AG04450 (cell line): ENCODE results near the gene SPG11. TPM values are rescaled to one million over a fixed set of nuclear protein-coding genes. Genes with fewer than 3 reads are reported as not detected.
"Not testable (repeated sequence)": the region's sequence is repeated elsewhere in the genome, so short reads cannot be mapped to it uniquely, and the experiment has no call there.

Experiments used
- CTCF ChIA-PET: fragments of 300-600, 350-600 bp; formaldehyde crosslinking; extraction: SDS; loops from one replicate; lab custom pipeline; 2022; ENCODE audit warnings: antibody characterized with exemption, inconsistent platforms; lab: Charles Lee
- POLR2A ChIA-PET: fragments of 350-600 bp; formaldehyde crosslinking; extraction: SDS; loops from one replicate; lab custom pipeline; 2021; ENCODE audit warnings: antibody characterized with exemption, inconsistent platforms; lab: Yijun Ruan, JAX
- DNase-seq: peaks from one replicate; pipeline ENCODE4 v3.0.0-alpha.2; 2011; ENCODE audit warnings: low read depth, low spot score
- H3K27ac ChIP-seq: one replicate; pipeline ENCODE4 v1.5.1; 2012; ENCODE audit warnings: low read depth, low read length, control low read depth
- H3K27me3 ChIP-seq: one replicate; pipeline ENCODE4 v1.6.0; 2012; ENCODE audit warnings: low read length; ENCODE audit not compliant: control insufficient read depth, insufficient read depth
- H3K4me3 ChIP-seq: 2 replicates; pipeline ENCODE4 v1.5.1; 2011; ENCODE audit warnings: mild to moderate bottlenecking, low read depth, low read length, control low read depth
- H3K9me3 ChIP-seq: 2 replicates; pipeline ENCODE4 v1.5.1; 2012; ENCODE audit warnings: low read length; ENCODE audit not compliant: control insufficient read depth, insufficient read depth
- polyA plus RNA-seq: library from polyadenylated mRNA; depleted of rRNA; stranded (reverse); fragments of >200 nt; gene quantifications from 2 replicates; pipeline ENCODE4 v1.2.3, GENCODE V29; 2011
- TF ChIP-seq, protein P1 (sequence below): IDR thresholded peaks from 2 replicates; pipeline ENCODE4 v1.5.1; 2011; ENCODE audit warnings: low read depth, low read length, control low read depth, inconsistent platforms

Gene SPG11
- polyA plus RNA-seq, 1 experiment, result 39.6 TPM

DNA sequence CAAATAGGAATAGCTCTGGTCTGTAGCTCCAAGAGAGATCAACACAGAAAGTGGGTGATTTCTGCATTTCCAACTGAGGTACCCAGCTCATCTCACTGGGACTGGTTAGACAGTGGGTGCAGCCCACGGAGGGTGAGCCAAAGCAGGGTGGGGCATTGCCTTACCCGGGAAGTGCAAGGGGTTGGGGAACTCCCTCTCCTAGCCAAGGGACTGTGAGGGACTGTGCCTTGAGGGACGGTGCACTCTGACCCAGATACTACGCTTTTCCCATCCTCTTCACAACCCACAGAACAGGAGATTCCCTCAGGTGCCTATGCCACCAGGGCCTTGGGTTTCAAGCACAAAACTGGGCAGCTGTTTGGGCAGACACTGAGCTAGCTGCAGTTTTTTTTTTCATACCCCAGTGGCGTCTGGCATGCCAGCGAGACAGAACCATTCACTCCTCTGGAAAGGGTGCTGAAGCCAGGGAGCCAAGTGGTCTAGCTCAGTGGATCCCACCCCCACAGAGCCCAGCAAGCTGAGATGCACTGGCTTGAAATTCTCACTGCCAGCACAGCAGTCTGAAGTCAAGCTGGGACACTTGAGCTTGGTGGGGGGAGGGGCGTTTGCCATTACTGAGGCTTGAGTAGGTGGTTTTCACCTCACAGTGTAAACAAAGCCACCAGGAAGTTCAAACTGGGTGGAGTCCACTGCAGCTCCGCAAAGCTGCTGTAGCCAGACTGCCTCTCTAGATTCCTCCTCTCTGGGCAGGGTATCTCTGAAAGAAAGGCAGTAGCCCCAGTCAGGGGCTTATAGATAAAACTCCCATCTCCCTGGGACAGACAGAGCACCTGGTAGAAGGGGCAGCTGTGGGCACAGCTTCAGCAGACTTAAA lies 19.6 kb upstream of the SPG11 start:
- H3K4me3 ChIP-seq, H3K9me3 ChIP-seq, DNase-seq, H3K27ac ChIP-seq: not testable (repeated sequence)
- POLR2A ChIA-PET, result interaction anchor here (0.6 to 1.2 kb wide), 2 partner anchors 28 to 45 kb away, joined by 3 to 5 read pairs; partner anchors contain the start of genes B2M and PATL2
- CTCF ChIA-PET, result interaction anchor here (3.4 kb wide), 1 partner anchor 19 kb away, joined by 17 read pairs; the partner anchor contains the start of gene SPG11
- H3K27me3 ChIP-seq, result peaks cover 13% of the 10 kb centered on the region

DNA sequence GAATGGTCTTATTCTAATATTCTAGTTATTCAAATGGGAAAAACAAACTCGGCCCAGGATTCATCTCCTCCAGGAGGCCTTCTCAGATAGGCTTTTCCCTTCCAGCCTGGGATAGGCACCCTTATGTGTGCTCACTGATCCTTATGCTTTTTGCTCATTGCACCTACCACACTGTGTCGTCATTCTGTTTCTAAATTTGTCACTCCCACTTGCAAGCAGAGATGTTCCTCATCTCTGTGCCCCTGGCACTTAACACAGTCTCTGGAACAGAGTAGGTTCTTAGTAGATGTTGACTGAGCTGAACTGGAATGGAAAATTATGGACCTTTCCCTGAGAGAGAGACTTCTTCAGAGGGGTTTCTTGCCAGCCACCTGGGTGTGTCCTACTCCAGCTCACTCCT lies 18.7 kb upstream of the SPG11 start:
- ChIA-PET POLR2A (interaction anchor here (0.5 to 1.2 kb wide), 3 partner anchors 29 to 94 kb away, joined by 3 to 5 read pairs (median 3); partner anchors contain the start of genes B2M and PATL2), CTCF (interaction anchor here (3.4 kb wide), 1 partner anchor 19 kb away, joined by 17 read pairs; the partner anchor contains the start of gene SPG11)
- TF ChIP-seq, protein P1, sequence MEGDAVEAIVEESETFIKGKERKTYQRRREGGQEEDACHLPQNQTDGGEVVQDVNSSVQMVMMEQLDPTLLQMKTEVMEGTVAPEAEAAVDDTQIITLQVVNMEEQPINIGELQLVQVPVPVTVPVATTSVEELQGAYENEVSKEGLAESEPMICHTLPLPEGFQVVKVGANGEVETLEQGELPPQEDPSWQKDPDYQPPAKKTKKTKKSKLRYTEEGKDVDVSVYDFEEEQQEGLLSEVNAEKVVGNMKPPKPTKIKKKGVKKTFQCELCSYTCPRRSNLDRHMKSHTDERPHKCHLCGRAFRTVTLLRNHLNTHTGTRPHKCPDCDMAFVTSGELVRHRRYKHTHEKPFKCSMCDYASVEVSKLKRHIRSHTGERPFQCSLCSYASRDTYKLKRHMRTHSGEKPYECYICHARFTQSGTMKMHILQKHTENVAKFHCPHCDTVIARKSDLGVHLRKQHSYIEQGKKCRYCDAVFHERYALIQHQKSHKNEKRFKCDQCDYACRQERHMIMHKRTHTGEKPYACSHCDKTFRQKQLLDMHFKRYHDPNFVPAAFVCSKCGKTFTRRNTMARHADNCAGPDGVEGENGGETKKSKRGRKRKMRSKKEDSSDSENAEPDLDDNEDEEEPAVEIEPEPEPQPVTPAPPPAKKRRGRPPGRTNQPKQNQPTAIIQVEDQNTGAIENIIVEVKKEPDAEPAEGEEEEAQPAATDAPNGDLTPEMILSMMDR, result no peak

DNA sequence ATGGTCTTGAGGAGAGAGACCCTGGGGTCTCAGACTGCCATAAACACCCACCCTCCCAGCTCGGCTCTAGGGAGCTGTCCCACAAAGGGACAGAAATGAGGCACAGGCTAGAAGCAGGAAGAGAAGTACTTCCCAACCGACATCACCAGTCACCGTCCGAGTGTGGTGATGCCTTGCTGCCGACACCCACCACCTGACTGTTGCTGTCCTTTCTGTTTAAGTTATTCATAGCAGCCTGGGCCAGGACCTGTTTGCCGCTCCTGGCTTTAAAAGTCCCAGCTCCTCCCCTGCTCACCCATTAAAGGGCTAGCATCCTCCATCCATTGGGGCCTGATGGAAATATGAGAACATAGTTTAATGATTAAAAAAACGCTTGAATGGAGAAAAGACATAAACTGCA lies 13.2 kb upstream of the SPG11 start:
- TF ChIP-seq, protein P1, result no peak
- DNase-seq, result no peak
- Histone ChIP-seq H3K27me3 (peaks cover 26% of the 10 kb centered on the region), H3K27ac (no peak overlapping the region), H3K4me3 (no peak overlapping the region), H3K9me3 (no peaks in the 10 kb centered on the region)
- ChIA-PET CTCF (no interaction called here), POLR2A (no interaction called here)

More for the DNA sequence above, 18.7 kb upstream of the SPG11 start:
- Histone ChIP-seq H3K9me3 (no peaks in the 10 kb centered on the region), H3K4me3 (no peak overlapping the region), H3K27me3 (peaks cover 16% of the 10 kb centered on the region), H3K27ac (no peak overlapping the region)
- no peak for DNase-seq

DNA sequence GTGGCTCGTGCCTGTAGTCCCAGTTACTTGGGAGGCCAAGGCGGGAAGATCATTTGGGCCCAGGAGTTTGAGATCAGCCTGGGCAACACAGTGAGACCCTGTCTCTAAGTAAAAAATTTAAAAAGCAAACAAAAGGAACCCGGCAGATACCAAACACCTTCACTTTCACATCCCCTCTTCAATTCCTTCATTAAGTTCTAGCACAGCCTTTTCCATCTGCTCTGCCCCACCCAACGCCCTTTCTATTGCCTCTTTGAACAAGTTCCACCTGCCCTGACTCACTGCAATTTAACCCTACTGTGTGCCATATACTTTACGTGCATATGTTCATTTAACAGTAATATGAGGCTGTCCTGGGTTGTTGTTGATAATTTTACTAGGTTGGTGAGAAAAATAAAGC lies 12.4 kb upstream of the SPG11 start:
- ChIA-PET POLR2A (no interaction called here), CTCF (no interaction called here)
- DNase-seq, result no peak
- TF ChIP-seq, protein P1, result no peak
- H3K27ac ChIP-seq, result no peak overlapping the region
- no peaks in the 10 kb centered on the region for H3K9me3 ChIP-seq
- H3K4me3 ChIP-seq, result no peak overlapping the region
- H3K27me3 ChIP-seq, result peaks cover 25% of the 10 kb centered on the region

DNA sequence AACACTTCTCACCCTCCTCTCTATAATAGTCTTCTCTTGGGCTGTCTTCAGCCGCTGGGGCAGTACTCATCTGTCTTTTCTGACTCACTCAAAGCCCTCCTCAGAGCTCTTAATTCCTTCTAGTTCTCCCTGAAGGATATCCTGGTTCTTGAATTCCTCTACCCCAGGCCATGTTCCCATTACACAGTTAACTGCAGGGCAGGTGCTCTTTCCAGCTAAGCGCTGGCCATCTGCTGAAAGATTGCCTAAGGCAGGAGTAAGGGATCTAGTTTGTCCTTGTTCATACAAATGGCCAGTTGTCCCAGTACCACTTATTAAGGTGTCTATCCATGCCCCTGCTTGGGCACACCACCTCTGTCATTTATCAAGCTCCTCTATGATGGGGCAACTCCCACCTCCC lies 10.2 kb upstream of the SPG11 start:
- H3K4me3 ChIP-seq, result no peak overlapping the region
- DNase-seq, result no peak
- ChIA-PET CTCF (interaction anchor here (3.2 kb wide), 1 partner anchor 10 kb away, joined by 18 read pairs; the partner anchor contains the start of gene SPG11), POLR2A (no interaction called here)
- no peak overlapping the region for H3K27ac ChIP-seq
- H3K27me3 ChIP-seq, result peaks cover 18% of the 10 kb centered on the region
- TF ChIP-seq, protein P1, result no peak
- H3K9me3 ChIP-seq, result no peaks in the 10 kb centered on the region
